HG03442 (cell line): ENCODE measurements around the gene CEP85L.

Experiments
- ATAC-seq: cut with Tn5 transposase; IDR thresholded peaks from one replicate; pipeline ENCODE4 v1.9.1; 2021; ENCODE audit warnings: mild to moderate bottlenecking, moderate library complexity; ENCODE audit not compliant: unreplicated experiment

The CEP85L gene

DNA sequence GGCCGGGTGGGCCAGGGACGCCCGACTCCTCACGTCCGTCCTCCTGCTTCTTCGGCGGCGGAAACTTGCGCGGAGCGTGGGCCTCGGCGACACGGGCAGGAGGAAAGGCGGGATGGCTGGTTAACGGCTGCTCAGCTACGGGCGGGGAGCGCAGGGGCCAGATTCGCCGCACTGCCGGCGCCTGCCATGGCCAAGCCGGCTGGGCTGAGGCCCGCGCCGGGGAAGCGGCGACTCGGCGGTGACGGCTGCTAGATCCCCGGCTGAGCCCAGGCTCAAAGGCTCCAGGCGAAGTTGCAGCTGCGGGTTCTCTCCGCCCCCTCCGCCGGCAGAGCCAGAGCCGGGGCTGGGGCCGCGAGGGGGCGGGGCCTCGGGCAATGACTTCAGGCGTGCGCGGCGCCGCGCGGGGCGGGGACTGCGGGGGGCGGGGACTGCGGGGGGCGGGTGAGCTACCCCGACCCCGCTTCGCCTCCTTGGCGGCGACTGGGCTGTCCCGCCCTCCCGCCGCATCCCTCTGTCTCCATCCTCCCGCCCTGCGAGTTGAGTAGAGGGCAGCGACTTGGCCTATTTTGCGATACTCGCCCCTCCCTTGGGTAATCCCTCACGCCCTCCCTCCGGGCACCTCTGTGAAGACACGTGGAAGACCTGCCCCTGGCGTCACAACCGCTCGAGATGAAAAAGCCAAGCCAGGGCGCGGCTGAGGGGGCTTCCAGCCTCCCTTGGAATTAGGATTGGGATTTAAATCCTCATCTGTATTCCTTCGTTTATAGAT, at the start of gene CEP85L:
Gene CEP85L, minus strand, starts transcription at position 310 of the 769 bp plus-strand sequence. CDS start 322 bp downstream, outside the sequence.
- peak; percentile 82 for ATAC-seq

DNA sequence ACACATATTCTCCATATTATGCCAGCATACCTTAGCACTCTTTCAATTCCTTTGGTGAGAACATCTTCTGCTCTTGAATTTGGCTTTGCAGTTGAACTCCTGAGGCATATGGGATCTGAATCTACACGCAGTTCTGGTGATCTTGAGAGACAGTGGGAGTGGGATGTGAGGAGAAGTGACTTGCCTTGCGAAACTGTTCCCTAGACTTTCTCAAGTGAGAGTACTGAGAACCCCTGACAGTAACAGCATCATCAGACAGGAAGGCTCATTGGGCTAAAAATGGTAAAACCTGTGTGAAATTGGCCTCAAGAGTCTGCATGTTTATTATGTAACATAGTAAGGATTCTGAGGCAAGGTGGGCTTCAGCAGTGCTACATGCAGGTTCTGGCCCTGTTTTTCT, 49.1 kb upstream of the CEP85L start:
- ATAC-seq, result no peak

- ATAC-seq, result no peak
Measured at GRCh38 chr6:118697554-118697953, 46.2 kb upstream of the CEP85L start.

DNA sequence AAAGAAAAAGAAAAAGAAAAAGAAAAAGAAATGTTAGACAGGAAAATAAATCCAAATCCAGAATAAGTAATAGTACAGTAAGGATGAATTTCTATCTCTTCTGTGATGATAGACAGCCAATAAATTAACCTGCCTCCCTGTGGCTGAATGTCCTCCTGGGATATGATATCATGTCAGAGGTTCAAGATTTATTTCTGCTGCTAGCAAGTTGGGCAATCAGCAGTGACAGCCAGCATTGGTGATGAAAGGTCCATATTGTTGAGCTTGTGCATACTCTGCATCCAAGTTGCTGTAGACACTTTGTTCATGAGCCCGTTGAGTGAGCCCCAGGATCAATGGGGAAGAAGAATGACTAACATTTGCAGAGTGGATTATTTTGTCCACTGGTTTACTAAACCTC, 44.9 kb upstream of the CEP85L start:
- no peak for ATAC-seq

DNA sequence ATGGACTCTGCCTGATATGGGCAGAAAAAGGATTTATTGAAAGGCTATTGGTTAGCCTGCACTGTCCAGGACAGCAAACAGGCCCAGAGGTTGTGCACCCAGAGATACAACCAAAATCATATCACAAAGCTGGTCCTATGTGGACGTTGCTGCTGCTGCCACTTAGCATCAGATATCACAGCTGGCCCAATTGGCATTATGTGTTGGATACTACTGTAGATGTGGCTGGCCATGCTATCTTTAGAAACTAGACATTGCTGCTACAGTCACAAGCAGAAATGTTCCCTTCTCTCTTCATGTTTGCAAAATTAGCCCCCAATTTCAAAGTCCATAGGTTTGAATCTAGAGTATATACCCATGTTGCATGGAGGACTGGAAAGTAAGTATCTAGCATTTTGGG, 42.2 kb upstream of the CEP85L start:
- ATAC-seq, result no peak

GRCh38 chr6:118685823-118686449, 34.5 kb upstream of the CEP85L start:
- no peak for ATAC-seq

GRCh38 chr6:118683881-118684872, 32.8 kb upstream of the CEP85L start:
- no peak for ATAC-seq

GRCh38 chr6:118680452-118681095, 29.2 kb upstream of the CEP85L start:
- no peak for ATAC-seq

DNA sequence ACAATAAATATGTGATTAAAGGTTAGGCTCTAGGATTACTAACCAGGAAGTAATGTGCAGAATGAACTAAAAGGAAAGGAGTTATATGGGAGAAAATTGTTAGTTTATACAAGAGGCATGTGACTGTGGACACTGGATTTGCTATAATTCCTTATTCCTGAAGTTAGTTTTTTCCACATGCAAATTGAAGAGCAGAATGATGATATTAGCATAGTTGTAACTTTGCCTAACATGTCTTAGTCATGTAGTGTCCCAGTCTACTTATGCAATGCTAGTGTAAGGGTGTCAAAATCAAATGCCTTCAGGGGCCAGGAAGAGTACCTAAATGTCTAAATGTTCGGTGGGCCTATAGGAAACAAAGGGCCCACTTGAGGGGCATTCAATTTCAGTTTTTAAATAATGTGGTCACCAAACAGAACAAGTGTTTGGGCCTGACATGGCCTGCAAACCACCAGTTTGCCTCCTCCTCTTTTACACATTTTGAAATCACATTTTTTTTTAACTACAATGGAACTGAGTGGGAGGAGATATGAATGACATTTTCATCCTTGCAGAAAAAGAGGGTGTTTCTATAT, 28.0 kb upstream of the CEP85L start:
- no peak for ATAC-seq

GRCh38 chr6:118678866-118679265, 27.5 kb upstream of the CEP85L start:
- ATAC-seq, result no peak

DNA sequence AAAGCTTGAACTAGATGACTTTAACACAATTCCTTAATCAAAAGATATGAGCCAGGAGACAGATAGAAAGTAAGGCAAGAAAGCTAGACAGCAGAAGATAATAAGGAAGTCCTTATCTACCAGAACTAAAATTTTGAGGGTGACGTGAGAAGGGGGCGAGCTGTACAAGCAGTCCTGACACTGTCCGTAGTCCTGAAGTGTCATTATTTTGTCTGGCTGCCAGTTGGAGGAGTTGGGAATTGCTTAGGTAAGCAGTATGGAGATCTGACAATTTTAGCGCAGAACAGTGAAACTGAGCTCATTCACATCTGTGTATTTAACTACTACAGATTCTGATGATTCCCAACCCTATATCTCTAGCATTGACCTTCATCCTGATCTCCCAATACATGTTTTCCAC, 25.8 kb upstream of the CEP85L start:
- no peak for ATAC-seq

DNA sequence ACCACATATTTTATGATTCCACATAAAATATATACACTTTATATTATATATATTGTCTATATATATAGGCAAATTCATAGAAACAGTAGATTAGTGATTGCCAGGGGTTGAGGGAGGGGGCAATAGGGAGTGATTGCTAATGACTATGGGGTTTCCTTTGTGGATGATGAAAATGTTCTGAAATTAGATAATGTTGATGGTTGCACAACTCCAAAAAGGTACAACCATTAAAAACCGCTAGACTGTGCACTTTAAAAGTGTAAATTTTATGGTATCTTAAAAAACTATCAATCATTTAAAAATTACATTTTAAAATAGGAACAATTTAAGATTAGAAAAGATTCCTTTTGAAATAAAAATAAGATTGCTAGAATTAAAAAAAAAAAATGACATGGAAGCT, 23.8 kb upstream of the CEP85L start:
- ATAC-seq, result no peak

GRCh38 chr6:118674772-118675171, 23.4 kb upstream of the CEP85L start:
- ATAC-seq, result no peak

- no peak for ATAC-seq
Measured at GRCh38 chr6:118672678-118673077, 21.3 kb upstream of the CEP85L start.

- ATAC-seq, result no peak
Measured at GRCh38 chr6:118669561-118669960, 18.2 kb upstream of the CEP85L start.

GRCh38 chr6:118668761-118669385, 17.5 kb upstream of the CEP85L start:
- ATAC-seq, result no peak

- ATAC-seq, result no peak
Measured at GRCh38 chr6:118667988-118668387, 16.6 kb upstream of the CEP85L start.

DNA sequence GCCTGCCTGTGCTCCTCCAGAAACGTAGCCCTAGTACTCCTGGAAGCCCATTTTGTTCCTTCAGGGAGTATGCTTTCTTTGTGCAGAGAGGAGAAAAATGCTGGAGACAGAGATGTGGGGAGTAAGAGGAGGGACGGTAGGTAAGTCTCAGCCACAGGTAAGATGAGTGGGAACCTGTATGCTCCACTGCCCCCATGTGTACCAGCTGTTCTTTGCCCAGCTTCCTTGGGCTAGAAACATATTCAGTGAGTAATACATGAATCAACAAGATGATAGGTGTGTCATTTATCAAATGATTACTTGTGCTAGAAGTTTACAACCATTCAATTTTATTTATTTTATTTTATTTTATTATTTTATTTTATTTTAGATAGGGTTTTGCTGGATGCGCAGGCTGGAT, 13.6 kb upstream of the CEP85L start:
- peak; percentile 44 for ATAC-seq

GRCh38 chr6:118663993-118664985, 12.9 kb upstream of the CEP85L start:
- ATAC-seq, result peak; percentile 39
